ENCODE results near the gene HHLA2.
"Not testable (repeated sequence)": the region's sequence is repeated elsewhere in the genome, so short reads cannot be mapped to it uniquely, and the experiment has no call there.

HHLA2 gene

DNA sequence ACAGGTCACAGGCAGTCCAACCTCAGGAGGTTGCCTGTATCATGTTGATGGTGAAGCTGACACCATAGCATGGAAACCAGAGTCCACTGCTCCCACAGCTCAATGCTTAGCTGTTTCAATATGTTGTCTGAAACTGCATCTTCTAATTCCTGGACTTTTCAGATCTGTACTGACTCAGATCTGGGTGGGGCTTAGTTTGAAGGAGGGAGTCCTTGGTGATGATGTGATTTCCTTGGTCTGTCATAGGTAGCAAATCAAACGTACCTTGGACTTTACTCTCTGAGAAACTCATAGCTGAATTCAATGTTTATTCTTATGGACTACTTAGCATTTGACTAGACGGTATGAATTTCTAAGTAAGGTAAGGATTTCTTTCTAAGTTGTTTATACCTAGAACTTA lies at the start of gene HHLA2:
HHLA2 (plus strand) TSS at position 310 of the 400 bp plus-strand sequence. CDS start 55,266 bp downstream, outside the sequence.
- no peak for FAIRE-seq

DNA sequence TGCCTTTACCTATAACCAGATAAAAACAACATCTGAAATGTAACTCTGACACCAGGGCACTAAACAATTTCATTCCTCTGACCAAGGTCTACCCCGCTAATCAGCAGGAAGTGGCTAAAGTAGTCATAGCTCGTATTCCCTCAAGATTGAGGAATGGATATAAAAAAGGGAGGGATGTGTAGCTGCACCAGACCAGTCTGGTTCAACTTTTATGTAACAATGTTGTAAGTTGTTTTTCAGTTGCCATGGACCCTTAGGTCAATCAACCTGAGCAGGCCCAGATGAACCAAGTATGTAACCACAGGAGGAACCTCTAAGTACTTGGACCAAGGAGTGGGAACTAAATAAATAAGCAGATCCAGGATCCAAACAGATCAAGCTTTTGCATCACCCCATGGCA lies 45.7 kb upstream of the HHLA2 start:
- no peak for FAIRE-seq

- FAIRE-seq: no peak
These were observed 45.1 kb upstream of the HHLA2 start for GRCh38 chr3:108251265-108251664.

GRCh38 chr3:108251844-108252243 lies 44.5 kb upstream of the HHLA2 start:
- no peak for FAIRE-seq

DNA sequence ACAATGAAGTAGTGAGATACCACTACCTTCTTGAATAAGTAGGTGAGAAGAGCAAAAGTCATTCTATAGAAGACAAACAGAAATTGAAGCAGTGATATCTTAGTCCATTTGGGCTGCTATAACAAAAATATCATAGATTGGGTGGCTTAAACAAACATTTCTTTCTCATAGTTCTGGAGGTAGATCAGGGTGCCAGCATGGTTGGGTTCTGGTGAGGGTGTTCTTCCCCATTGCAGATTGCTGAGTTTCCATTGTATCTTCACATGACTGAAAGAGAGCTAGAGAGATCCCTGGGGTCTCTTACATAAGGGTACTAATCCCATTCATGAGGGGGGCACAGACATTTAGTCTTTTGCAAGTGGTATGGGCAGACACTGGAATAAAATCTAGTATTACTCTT lies 41.2 kb upstream of the HHLA2 start:
- no peak for FAIRE-seq

DNA sequence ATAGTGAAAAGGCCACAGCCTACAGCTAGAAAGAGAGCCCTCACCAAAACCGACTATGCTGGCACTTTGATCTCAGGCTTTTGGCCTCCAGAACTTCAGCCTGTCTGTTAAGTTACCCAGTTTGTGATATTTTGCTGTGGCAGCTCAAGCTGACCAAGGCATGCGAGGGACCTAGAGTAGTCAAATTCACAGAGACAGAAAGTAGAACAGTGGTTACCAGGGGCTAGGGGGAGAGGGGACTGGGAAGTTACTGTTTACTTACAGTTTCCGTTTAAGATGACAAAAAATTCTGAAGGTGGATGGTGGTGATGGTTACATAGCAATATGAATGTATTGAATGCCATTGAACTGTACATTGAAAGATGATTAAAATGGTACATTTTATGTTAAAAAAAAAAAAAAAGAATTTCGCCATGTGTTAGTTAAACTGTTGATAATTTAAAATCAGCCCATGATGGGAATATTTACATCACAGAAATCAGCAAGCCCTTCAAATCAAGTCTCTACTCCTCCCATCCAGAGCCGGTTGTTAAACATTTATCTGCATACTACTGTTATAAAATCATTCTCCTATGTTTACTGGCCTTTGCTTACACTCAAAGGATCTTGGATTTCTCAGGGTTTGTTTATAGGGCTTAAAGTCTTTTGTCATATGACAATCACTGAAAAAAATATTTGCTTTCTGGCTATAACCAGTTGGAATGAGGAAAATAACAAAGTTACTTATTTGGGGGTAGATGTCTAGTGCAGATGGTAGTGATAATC lies 31.6 kb upstream of the HHLA2 start:
- not testable (repeated sequence) for FAIRE-seq

- FAIRE-seq: not testable (repeated sequence)
These were observed 28.1 kb upstream of the HHLA2 start for GRCh38 chr3:108268235-108268634.

DNA sequence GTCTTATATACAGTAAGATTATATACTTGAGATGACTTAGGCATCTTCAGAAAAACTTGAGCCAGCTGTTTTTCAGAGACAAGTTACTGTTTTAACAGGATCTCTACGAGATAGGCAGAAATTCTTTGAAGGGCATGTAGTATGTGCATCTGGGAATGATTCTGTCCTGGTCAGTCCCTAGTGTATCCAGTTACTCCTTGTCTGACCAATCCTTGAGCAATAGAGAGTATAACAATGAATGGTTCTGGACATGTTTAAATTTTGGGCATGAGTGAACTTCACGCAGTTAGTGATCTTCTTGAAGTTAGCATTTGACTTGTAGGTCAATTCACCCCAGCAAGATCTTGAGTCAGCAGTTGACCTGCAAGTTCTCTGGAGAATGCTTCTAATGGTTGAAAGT lies 24.7 kb upstream of the HHLA2 start:
- FAIRE-seq: no peak

DNA sequence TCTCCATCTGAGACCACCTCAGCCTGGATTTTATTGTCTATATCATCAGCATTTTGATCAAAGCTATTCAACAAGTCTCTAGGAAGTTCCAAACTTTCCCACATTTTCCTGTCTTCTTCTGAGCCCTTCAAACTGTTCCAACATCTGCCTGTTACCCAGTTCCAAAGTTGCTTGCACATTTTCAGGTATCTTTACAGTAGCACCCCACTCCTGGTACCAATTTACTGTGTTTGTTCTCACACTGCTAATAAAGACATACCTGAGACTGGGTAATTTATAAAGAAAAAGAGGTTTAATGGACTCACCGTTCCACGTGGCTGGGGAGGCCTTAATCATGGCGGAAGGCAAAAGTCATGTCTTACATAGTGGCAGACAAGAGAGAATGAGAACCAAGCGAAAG lies 17.3 kb upstream of the HHLA2 start:
- FAIRE-seq: not testable (repeated sequence)

DNA sequence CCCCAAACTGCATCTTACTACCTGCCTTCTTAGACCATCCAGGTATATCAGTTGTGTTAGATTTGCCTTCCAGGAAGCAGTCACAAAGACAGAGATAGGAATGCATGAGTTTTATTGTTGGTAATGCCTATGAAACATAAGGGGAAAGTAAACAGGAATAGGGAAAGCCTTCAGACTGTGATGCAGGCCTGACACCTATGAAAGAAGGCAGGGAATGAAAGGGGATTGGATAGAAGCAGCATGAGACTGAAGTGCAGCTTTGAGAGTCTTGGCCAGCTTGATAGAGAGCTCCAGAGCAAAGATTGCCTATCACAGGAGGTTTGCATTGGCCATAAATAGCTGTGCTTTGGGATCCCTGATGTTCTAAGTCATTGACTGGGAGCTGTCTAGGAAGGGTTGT lies 15.9 kb upstream of the HHLA2 start:
- FAIRE-seq: no peak

- FAIRE-seq: no peak
These were observed 14.7 kb upstream of the HHLA2 start for GRCh38 chr3:108281670-108282069.

DNA sequence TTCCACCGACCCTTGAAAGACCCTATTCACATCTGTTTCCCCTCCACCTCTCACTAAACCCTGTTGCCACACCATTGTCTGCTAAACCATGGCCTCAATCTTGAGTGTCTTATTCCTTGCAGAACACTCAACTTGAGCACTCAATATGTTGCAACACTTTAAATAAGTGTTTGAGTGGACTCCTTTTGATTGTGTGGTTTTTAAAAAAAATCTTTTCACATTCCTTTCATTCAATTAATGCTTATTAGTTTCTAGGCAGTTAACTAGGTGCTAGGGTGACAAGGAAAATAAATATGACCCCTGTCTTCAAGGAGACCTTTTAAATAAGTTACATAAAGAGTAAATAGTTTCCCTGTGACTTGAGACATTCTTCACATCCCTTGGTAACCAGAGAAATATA lies 13.3 kb upstream of the HHLA2 start:
- FAIRE-seq: no peak

- FAIRE-seq: no peak
These were observed 12.4 kb upstream of the HHLA2 start for GRCh38 chr3:108283989-108284388.

GRCh38 chr3:108285176-108285575 lies 11.2 kb upstream of the HHLA2 start:
- no peak for FAIRE-seq

GRCh38 chr3:108287146-108287545 lies 9.2 kb upstream of the HHLA2 start:
- no peak for FAIRE-seq

GRCh38 chr3:108288193-108288592 lies 8.2 kb upstream of the HHLA2 start:
- not testable (repeated sequence) for FAIRE-seq

- FAIRE-seq: no peak
These were observed 7.2 kb upstream of the HHLA2 start for GRCh38 chr3:108289159-108289558.

DNA sequence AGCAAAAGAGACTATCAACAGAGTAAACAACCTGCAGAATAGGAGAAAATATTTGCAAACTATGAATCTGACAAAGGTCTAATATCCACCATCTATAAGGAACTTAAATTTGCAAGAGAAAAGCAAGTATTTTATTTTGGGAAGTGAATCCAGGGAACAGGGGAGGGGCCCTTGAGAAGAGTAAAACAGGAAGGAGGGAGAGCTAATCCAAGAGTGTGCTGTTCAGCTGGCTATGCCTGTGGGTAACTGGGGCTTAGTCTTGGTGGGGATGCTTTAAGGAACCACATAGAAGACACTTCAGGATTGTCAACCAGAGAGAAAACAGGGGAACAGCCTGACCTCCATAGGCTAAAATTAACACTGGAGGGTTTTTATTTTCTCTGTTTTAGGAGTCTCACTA lies 3.9 kb upstream of the HHLA2 start:
- no peak for FAIRE-seq

GRCh38 chr3:108292905-108293328 lies 3.4 kb upstream of the HHLA2 start:
- FAIRE-seq: no peak

GRCh38 chr3:108293858-108294257 lies 2.5 kb upstream of the HHLA2 start:
- no peak for FAIRE-seq

GRCh38 chr3:108295421-108296175 lies 750 bp upstream of the HHLA2 start:
- no peak for FAIRE-seq

- FAIRE-seq: no peak
These were observed 1.3 kb downstream of the HHLA2 start for GRCh38 chr3:108297647-108298046.

DNA sequence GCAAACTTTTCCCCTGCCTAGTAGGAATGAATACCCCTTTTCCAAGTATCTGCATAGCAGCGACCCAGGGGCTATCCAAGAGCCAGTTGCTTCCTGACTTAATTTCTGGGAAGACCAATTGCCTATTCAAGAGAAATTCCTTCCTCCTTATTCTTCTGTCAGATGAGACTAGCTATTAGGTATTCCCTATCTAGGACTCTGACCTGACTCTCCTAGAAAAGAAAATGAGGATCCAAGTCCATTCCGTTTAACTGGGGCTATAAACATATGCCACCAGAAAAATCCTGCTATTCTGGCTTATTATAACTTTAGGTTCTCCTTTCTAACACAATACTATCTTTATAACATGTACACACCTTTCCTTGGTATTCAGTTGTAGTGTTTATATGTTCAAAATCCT lies 1.7 kb downstream of the HHLA2 start:
- no peak for FAIRE-seq

GRCh38 chr3:108300103-108300849 lies 3.9 kb downstream of the HHLA2 start:
- FAIRE-seq: no peak

Data from TTC549 (cell line).